T-helper 1 cell treated with Interleukin-12 subunit alpha and Interleukin-12 subunit beta and Interleukin-4 antibody, amounts not matched to agents 30 μg/mL and 1 μg/mL, for 36 hours (primary cell): ENCODE results near the gene RMRP.

Source experiments
- H3K27ac Mint-ChIP-seq: one replicate; pipeline ENCODE4 v1.8.0; 2021; ENCODE audit warnings: mild to moderate bottlenecking, mixed read lengths
- H3K27me3 Mint-ChIP-seq: one replicate; pipeline ENCODE4 v1.8.0; 2021; ENCODE audit warnings: low read depth, mixed read lengths
- H3K36me3 Mint-ChIP-seq: one replicate; pipeline ENCODE4 v1.8.0; 2021; ENCODE audit warnings: low read depth, mixed read lengths
- H3K4me1 Mint-ChIP-seq: one replicate; pipeline ENCODE4 v1.8.0; 2021; ENCODE audit warnings: low read depth, mixed read lengths
- H3K4me3 Mint-ChIP-seq: one replicate; pipeline ENCODE4 v1.8.0; 2021; ENCODE audit warnings: mild to moderate bottlenecking, moderate library complexity, mixed read lengths
- H3K9me3 Mint-ChIP-seq: one replicate; pipeline ENCODE4 v1.8.0; 2021; ENCODE audit warnings: mixed read lengths

The RMRP gene

DNA sequence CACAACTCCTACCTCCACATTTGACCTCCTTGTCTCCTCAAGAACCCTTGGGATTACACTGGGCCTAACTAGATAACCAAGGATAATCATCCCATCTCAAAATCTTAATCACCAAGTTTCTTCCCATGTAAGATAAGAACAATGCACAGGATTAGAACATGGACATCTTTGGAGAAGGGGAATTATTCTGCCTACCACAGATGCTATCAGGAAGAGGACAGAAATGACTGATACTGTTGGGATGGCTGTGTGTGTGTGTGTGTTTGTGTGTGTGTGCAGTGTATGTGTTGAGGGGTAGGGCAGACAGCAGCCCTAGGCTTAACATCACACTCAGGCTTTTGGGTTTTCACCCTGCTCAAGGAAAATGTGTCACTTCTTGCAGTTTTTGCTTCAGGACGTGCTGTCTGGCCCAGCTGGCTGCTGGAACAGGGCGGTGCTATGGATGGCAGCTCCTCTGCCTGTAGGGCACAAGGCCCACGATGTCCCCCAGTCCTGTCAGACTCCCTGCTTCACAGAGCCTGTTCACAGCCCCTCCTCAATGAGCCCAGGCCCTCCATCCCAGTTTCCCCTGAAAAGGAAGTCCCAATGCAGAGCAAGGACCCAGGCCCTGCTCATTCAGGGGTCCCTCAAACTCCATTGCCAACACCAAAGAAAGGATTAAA, 23.7 kb upstream of the RMRP start:
- Mint-ChIP-seq H3K36me3 (peaks cover under 1% of the 10 kb centered on the region), H3K4me1 (peaks cover 1% of the 10 kb centered on the region), H3K9me3 (no peaks in the 10 kb centered on the region), H3K4me3 (no peak overlapping the region), H3K27me3 (peaks cover 15% of the 10 kb centered on the region), H3K27ac (no peak overlapping the region)

DNA sequence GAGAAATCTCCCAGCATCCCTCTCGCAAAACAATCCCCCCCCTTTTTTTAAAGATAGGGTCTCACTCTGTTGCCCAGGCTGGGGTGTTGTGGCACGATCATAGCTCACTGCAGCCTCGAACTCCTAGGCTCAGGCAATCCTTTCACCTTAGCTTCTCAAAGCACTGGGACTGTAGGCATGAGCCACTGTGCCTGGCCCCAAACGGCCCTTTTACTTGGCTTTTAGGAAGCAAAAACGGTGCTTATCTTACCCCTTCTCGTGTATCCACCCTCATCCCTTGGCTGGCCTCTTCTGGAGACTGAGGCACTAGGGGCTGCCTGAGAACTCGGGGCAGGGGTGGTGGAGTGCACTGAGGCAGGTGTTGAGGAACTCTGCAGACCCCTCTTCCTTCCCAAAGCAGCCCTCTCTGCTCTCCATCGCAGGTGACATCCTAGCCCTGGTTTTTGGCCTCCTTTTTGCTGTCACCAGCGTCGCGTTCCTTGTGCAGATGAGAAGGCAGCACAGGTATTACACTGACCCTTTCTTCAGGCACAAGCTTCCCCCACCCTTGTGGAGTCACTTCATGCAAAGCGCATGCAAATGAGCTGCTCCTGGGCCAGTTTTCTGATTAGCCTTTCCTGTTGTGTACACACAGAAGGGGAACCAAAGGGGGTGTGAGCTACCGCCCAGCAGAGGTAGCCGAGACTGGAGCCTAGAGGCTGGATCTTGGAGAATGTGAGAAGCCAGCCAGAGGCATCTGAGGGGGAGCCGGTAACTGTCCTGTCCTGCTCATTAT, 22.7 kb upstream of the RMRP start:
- Mint-ChIP-seq H3K4me1 (peaks cover 4% of the 10 kb centered on the region), H3K4me3 (no peak overlapping the region), H3K36me3 (peaks cover 2% of the 10 kb centered on the region), H3K9me3 (no peaks in the 10 kb centered on the region), H3K27ac (no peak overlapping the region), H3K27me3 (peaks cover 20% of the 10 kb centered on the region)

DNA sequence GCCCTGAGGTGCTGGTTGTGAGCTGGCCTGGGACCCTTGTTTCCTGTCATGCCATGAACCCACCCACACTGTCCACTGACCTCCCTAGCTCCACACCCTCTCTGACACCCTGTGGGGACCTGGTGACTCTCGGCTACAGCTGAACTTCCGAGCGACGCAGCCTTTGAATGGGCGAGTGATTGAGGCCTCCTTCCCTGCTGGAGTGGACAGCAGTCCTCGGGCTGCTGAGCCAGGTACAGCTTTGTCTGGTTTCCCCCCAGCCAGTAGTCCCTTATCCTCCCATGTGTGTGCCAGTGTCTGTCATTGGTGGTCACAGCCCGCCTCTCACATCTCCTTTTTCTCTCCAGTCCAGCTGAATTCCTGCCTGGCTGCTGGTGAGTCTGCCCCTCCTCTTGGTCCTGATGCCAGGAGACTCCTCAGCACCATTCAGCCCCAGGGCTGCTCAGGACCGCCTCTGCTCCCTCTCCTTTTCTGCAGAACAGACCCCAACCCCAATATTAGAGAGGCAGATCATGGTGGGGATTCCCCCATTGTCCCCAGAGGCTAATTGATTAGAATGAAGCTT, 22.0 kb upstream of the RMRP start:
- Mint-ChIP-seq H3K27ac (no peak overlapping the region), H3K36me3 (peaks cover 2% of the 10 kb centered on the region), H3K4me3 (no peak overlapping the region), H3K9me3 (no peaks in the 10 kb centered on the region), H3K4me1 (peaks cover 4% of the 10 kb centered on the region), H3K27me3 (peaks cover 23% of the 10 kb centered on the region)

DNA sequence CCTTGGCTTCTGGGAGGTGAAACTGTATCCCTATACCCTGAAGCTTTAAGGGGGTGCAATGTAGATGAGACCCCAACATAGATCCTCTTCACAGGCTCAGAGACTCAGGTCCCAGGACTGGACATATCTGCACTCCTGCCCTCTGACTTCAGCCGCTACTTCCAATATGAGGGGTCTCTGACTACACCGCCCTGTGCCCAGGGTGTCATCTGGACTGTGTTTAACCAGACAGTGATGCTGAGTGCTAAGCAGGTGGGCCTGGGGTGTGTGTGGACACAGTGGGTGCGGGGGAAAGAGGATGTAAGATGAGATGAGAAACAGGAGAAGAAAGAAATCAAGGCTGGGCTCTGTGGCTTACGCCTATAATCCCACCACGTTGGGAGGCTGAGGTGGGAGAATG, 21.3 kb upstream of the RMRP start:
- Mint-ChIP-seq H3K27ac (no peak overlapping the region), H3K27me3 (peaks cover 30% of the 10 kb centered on the region), H3K4me1 (peaks cover 8% of the 10 kb centered on the region), H3K36me3 (peaks cover 2% of the 10 kb centered on the region), H3K4me3 (no peak overlapping the region), H3K9me3 (no peaks in the 10 kb centered on the region)

DNA sequence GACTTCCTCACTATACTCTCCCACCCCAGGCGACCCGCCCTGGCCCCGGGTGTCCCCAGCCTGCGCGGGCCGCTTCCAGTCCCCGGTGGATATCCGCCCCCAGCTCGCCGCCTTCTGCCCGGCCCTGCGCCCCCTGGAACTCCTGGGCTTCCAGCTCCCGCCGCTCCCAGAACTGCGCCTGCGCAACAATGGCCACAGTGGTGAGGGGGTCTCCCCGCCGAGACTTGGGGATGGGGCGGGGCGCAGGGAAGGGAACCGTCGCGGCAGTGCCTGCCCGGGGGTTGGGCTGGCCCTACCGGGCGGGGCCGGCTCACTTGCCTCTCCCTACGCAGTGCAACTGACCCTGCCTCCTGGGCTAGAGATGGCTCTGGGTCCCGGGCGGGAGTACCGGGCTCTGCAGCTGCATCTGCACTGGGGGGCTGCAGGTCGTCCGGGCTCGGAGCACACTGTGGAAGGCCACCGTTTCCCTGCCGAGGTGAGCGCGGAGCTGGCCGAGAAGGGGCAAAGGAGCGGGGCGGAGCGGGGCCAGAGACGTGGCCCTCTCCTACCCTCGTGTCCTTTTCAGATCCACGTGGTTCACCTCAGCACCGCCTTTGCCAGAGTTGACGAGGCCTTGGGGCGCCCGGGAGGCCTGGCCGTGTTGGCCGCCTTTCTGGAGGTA, 18.0 kb upstream of the RMRP start:
- Mint-ChIP-seq H3K4me3 (peak overlapping the region; percentile 60), H3K9me3 (no peaks in the 10 kb centered on the region), H3K36me3 (peaks cover 2% of the 10 kb centered on the region), H3K4me1 (peaks cover 8% of the 10 kb centered on the region), H3K27me3 (peaks cover 43% of the 10 kb centered on the region), H3K27ac (no peak overlapping the region)

DNA sequence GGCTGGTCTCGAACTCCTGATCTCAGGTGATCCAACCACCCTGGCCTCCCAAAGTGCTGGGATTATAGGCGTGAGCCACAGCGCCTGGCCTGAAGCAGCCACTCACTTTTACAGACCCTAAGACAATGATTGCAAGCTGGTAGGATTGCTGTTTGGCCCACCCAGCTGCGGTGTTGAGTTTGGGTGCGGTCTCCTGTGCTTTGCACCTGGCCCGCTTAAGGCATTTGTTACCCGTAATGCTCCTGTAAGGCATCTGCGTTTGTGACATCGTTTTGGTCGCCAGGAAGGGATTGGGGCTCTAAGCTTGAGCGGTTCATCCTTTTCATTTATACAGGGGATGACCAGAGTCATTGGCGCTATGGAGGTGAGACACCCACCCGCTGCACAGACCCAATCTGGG, 17.4 kb upstream of the RMRP start:
- Mint-ChIP-seq H3K9me3 (no peaks in the 10 kb centered on the region), H3K27ac (no peak overlapping the region), H3K4me3 (no peak overlapping the region), H3K36me3 (peaks cover 2% of the 10 kb centered on the region), H3K4me1 (peaks cover 8% of the 10 kb centered on the region), H3K27me3 (peaks cover 43% of the 10 kb centered on the region)

DNA sequence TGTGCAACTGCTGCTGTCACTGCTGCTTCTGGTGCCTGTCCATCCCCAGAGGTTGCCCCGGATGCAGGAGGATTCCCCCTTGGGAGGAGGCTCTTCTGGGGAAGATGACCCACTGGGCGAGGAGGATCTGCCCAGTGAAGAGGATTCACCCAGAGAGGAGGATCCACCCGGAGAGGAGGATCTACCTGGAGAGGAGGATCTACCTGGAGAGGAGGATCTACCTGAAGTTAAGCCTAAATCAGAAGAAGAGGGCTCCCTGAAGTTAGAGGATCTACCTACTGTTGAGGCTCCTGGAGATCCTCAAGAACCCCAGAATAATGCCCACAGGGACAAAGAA, 16.2 kb upstream of the RMRP start:
- H3K4me3 Mint-ChIP-seq, result no peak overlapping the region
- no peaks in the 10 kb centered on the region for H3K9me3 Mint-ChIP-seq
- no peak overlapping the region for H3K27ac Mint-ChIP-seq
- H3K36me3 Mint-ChIP-seq, result peaks cover 2% of the 10 kb centered on the region
- peaks cover 8% of the 10 kb centered on the region for H3K4me1 Mint-ChIP-seq
- peaks cover 40% of the 10 kb centered on the region for H3K27me3 Mint-ChIP-seq

DNA sequence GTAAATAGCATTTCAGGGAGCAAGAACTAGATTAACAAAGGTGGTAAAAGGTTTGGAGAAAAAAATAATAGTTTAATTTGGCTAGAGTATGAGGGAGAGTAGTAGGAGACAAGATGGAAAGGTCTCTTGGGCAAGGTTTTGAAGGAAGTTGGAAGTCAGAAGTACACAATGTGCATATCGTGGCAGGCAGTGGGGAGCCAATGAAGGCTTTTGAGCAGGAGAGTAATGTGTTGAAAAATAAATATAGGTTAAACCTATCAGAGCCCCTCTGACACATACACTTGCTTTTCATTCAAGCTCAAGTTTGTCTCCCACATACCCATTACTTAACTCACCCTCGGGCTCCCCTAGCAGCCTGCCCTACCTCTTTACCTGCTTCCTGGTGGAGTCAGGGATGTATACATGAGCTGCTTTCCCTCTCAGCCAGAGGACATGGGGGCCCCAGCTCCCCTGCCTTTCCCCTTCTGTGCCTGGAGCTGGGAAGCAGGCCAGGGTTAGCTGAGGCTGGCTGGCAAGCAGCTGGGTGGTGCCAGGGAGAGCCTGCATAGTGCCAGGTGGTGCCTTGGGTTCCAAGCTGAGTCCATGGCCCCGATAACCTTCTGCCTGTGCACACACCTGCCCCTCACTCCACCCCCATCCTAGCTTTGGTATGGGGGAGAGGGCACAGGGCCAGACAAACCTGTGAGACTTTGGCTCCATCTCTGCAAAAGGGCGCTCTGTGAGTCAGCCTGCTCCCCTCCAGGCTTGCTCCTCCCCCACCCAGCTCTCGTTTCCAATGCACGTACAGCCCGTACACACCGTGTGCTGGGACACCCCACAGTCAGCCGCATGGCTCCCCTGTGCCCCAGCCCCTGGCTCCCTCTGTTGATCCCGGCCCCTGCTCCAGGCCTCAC, 15.6 kb upstream of the RMRP start, which contains the start of gene CA9:
Gene CA9, plus strand, starts transcription at position 797 of the 893 bp plus-strand sequence. Its CDS starts 32 bp downstream, at position 829.
- H3K36me3 Mint-ChIP-seq, result peaks cover 2% of the 10 kb centered on the region
- peak within 1 kb of the TSS; percentile 41 for H3K4me3 Mint-ChIP-seq
- peak within 1 kb of the TSS; percentile 1 for H3K27ac Mint-ChIP-seq
- peaks cover 40% of the 10 kb centered on the region for H3K27me3 Mint-ChIP-seq
- H3K4me1 Mint-ChIP-seq, result peaks cover 8% of the 10 kb centered on the region
- H3K9me3 Mint-ChIP-seq, result no peaks in the 10 kb centered on the region

DNA sequence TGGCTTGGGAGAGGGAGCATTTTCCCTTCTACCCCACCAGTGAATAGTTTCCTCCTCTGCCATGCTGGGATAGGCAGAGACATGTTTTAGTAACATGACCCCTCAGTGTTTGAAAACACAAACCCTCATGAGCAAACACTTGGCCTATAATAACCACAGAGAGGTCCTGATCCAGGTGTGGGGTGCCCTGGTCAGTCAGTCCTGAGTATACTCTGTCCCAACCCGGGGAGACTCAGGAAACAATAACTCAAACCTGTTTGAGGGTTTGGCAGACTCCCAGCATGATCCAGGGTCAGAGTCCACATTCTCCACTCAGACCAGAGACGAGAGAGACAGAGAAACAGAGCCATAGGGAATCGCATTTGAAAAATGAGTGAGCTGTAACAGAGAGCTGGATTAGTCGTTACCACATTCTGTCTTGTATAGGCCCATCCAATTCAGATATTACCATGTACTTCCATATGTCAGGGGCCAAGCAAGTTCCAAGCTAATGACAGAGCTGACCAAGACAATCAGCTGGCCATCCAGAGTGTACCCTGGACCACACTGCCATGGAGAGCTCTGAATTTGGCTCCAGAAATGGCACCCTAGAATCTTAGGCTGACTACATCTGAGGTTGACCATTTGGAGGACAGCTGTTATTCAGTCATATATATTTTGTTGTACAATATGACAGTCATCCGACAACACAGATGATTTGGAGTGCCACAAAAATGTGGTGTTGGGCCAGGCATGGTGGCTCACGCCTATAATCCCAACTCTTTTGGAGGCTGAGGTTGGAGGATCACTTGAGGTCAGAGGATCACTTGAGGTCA, 11.7 kb upstream of the RMRP start:
- Mint-ChIP-seq H3K36me3 (no peaks in the 10 kb centered on the region), H3K4me3 (no peak overlapping the region), H3K9me3 (peaks cover 4% of the 10 kb centered on the region), H3K27ac (no peak overlapping the region), H3K27me3 (peaks cover 17% of the 10 kb centered on the region), H3K4me1 (peaks cover 7% of the 10 kb centered on the region)

DNA sequence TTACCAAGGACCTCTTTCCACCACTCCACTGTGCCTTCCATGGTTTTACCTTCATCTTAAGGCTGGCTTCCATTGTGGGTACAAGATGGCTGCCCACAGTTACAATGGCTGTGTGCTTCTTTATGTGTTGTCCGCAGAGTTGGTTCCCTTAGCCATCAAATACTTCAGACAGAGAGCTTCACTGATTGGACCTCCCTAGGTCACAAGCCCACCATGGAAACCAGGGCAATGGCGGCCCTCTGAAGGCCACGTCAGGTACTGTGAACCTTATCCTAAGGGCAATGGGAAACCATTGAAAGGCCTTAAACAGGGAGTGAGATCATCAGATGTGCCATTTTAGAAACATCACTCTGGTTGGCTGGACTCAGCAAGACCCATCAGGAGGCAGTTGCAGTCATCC, 10.1 kb upstream of the RMRP start:
- Mint-ChIP-seq H3K27ac (no peak overlapping the region), H3K4me1 (peaks cover 21% of the 10 kb centered on the region), H3K27me3 (peaks cover 5% of the 10 kb centered on the region), H3K9me3 (peaks cover 4% of the 10 kb centered on the region), H3K4me3 (no peak overlapping the region), H3K36me3 (no peaks in the 10 kb centered on the region)

DNA sequence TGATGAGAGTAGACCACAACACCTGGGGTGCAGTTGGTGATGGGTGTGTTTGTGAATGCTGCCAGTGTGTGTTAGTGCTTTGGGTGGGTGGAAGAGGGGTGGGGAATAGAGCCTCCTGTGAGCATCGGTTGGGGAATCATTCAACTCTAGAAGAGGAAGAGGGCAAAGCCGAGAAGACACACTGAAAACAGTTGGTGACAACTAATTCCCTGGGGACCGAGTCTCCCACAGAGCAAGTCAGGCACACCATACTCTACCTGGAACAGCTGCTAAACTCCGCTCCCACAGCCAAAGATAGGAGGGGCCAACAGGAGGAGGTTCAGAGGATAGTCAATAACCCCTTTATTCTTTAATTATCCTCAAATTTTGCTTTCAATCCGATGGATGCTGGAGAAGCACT, 8.7 kb upstream of the RMRP start:
- Mint-ChIP-seq H3K4me3 (no peak overlapping the region), H3K9me3 (peaks cover 4% of the 10 kb centered on the region), H3K4me1 (peaks cover 34% of the 10 kb centered on the region), H3K36me3 (peaks cover 9% of the 10 kb centered on the region), H3K27ac (no peak overlapping the region), H3K27me3 (no peaks in the 10 kb centered on the region)

DNA sequence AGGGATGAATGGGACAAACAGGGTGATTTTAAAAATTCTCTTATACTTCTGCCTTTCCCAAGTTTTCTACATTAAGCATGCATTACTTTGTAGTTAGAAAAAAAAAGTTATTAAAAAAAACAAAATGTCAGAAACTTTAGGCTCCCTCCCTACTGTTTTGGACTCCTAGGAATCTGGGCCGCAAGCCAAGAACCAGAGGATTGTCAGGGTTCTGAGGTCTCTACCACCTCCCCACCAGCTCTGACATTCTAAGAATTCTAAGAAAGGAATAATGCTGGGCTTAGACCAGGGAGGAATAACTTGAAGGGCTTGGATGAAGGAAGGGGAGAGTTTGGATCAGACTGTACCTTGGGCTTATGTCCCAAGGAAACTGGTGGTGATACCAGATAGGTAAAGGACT, 8.2 kb upstream of the RMRP start:
- Mint-ChIP-seq H3K36me3 (peaks cover 9% of the 10 kb centered on the region), H3K27me3 (no peaks in the 10 kb centered on the region), H3K27ac (no peak overlapping the region), H3K4me3 (peak overlapping the region; percentile 69), H3K4me1 (peaks cover 37% of the 10 kb centered on the region), H3K9me3 (peaks cover 4% of the 10 kb centered on the region)

DNA sequence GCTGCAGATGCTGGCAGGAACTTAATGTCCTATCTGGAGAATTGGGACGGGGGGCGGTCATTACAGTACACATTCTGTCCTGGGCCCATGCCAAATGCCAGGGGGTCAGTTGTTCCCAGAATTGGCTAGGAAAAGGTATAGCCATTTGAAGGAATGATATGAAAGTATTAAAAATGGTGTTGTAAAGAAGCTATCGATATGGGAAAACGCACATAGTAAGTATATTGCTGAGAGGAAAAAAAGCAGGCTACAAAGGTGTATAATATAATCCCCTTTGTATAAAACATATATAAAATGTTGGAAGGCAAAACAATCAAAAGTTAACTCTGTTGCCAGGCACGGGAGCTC, 7.6 kb upstream of the RMRP start:
- Mint-ChIP-seq H3K27me3 (no peaks in the 10 kb centered on the region), H3K4me1 (peaks cover 43% of the 10 kb centered on the region), H3K27ac (peak overlapping the region; percentile 72), H3K36me3 (peaks cover 15% of the 10 kb centered on the region), H3K9me3 (peaks cover 4% of the 10 kb centered on the region), H3K4me3 (peak overlapping the region; percentile 83)
